Fibroblast of skin of back (primary cell): Measurements from ENCODE around the gene TNFRSF21.

ENCODE experiments used
- DNase-seq: peaks from one replicate; pipeline ENCODE4 v3.0.0-alpha.2; 2013

The TNFRSF21 gene

DNA sequence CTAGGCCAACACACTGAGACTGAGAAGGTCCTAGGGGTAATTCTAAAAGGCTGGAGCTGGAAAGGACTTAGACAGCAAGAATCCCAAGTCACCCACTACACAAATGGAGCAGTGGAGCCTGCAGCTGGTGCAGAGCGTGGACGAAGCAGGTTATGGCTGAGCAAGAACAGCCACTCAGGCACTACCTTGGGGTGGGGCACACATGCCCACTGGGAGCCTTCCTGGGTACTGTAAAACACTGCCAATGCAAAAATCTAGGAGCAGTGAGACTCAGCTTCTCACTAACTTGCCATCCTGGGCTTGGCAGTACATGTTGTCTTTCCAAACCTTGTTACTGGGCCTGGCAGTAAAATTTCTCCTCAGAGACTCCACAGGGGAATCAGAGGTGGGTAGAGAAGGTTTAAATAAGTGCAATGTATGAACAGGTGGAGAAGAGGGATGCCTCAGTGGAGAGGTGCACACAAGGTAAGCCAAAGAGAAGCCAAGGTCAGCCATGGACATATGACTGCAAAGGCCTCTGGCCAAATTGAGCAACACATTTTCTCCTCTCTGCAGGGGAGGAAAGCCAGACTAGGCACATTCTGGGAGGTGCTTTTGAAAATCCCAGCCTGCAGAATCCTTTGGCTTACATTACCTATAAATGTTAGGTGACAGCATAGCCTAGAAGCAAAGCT lies 105.6 kb downstream of the TNFRSF21 start:
- DNase-seq, result no peak

DNA sequence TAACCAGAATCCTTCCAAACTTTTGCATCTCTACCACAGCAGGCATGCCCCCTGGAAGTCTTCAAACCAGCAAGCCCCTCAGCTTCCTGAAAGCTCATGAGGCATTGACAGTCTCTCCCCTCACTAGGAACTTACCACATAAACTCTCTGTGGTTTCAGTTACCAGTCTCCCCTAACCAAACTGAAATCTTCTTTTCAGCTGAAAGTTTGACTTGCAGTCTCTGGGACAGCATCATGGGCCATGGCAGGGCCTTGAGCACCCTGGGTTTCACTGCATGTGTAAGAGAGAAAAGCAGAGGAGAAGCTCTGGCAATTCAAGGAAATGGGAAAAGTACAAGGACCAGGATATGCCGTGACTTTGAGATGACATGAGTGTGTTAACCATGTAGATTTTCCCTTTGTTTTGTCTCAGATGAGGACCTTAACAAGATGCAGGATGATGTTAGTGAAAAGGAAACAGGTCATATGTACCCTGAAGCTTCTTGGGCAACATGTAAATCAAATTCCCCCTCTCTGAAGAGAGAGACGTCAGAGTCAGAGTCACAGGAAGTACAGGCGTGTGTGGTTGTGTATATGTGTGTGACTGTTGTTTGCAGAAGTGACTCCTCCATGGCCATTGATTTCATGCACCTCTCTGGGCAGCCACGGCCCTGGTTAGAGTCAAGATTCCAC lies 106.3 kb downstream of the TNFRSF21 start:
- no peak for DNase-seq

DNA sequence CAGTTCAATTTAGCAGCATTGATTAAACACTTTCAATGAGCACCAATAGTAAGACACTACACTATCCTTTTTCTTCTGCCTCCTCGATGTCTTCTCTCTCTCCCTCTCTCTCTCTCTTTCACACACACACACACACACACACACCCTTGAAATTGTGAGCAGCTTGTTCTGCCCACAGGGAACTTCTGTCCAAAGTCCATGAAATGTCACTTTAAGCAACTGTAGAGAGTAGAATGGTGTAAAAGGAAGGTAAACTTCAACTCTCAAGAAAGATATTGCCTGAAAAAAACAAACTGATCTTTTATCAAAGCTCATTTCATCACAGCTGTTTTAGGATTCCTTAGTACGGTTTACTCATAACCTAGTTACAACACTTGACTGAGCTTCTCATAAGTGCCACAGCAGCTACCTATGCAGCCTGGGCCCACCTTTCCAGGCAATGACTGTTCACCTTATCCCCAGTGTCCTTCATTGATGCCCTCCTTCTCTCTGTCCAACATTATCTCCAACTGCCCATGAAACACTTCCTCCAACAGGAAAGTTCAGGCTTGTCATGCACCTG lies 107.0 kb downstream of the TNFRSF21 start:
- no peak for DNase-seq

DNA sequence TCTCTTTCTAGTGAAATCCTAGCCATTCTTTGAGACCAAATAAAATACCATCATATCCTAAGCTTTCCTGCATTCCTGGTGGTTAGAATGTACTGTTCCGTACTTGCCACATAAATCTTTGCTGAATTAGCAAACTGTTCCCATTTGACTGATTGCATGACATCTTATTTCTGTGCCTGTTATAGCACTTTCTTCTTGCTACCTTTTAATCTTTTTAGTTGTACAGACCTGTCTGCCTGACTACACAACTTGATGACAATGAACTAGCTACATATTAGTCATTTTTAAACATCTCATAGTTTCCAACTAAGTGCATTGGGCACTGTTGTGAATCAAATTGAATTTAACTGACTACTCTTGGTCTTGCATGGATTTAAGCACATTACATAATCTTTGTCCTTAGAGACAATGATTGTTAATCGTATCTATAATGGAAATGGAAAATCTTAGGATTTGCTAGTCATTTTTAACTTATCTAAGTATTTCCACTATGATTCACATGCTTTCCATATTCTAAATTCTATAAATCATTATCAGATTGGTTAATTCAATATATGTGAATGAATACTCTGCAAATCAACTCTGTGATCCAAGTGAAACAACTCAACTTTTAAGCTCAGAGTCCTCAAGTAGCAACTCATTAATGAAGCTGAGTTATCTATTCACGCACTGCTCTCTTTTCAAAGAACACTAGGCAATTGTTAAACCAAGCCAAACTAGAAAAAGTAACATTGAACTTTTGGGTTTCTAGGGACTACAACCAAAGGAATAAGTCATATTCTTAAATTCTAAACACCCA lies 109.0 kb downstream of the TNFRSF21 start:
- no peak for DNase-seq

DNA sequence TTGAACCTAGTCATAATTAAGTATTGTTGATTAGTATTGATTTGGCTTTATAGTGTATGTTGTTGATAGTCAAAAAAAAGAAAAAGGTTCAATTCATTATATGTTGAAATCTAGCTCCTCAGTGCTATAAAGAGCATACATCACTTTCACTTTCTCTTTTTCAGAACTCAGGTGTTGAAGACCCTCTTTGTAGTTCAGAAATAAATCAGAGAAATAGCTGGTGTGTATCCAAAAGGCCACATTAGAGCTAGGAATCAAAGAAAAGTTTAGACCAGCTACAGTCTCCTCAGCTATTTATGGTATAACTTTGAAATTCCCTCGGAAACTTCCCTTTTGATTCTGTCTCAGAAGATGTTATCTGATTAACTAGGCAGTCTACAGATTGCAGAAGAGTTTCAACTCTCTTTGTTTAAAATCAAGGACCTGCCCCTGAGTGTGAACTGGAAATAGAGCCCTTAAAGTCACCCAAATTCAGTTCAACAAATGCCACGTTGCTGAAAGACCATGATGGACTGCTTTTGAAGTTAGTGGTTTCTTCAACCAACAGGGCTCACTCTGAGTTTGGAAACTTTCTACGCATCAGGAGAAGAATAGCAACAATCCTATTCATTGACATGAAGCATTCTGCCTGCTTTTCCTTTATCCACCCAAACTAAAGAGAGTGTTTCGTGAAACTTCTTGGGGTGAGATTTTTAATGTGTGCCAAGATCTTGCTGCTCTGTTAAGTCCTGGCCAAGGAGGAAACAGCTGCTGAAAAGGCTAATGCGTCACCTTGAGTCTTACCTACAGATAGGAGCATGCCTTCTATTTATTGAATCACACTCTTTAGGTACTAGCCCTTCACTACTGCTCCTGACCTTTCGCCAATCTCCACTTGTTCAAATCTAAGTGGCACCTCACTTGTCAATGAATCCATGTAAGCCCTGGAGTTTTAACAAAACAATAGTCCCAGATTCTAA lies 111.7 kb downstream of the TNFRSF21 start:
- DNase-seq, result no peak

DNA sequence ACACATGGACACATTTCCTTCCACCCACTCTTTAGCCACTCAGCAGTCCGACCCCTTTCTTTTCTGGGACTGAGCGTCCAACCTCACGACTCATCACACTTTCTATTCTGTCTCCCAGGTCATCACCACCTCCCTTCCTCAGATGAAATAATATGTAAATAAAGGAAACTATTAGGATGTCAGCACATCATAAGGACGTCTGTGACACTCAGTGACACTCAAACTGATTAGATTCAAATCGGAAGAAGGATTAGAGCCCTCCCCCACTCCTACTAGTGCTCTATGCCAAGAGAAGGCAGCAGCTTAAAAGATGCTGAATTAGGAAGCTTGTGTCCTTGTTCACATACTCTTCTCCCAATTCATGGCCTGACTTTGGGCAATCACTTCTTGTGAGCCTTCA lies 113.6 kb downstream of the TNFRSF21 start:
- DNase-seq, result no peak

DNA sequence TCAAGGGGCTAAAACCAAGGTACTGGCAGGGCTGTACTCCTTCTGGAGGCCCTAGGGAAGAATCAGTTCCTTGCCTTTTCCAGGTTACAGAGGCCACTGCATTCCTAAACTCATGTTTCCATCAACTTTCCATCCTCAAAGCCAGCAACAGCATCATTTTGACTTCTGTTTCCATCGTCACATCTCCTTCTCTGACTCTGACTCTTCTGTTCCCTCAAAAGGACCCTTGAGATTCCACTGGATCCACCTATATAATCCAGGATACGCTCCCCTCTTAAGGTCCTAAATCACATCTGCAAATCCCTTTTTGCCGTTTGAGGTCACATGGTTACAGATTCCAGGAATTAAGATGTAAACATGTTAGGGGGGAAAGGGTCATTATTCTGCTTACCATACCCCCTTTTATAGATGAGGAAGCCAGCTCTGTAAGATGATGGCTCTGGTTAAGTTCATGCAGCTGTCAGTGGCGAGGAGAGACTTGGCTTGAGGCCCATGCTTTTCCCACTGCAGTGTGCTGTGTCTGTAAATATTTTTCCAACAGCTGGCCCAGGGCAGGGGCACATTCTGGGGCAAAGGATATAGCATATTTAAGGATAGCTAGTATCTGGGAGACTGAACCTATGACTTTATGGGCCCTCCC lies 114.6 kb downstream of the TNFRSF21 start:
- no peak for DNase-seq

DNA sequence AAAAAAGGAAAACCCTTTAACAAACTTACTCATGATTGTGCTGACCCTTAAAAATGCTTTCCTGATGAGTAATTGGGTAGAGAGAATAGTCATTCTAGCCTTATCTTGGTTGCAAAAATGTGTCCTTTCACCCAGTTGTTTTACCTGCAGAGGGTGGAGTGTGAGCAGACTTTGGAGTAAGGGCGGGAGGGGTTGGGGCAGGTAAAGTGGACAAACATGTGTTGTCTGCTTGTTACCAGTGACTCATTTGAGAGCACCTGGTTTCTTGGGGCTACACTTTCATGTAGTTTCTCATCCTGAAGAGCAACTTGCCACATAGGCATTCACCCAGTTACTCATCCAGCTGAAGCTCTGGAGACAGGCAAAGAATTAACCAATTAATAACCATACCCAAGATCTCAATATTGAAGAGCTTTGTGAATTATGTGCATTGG lies 121.1 kb downstream of the TNFRSF21 start:
- DNase-seq, result peak; percentile 55

DNA sequence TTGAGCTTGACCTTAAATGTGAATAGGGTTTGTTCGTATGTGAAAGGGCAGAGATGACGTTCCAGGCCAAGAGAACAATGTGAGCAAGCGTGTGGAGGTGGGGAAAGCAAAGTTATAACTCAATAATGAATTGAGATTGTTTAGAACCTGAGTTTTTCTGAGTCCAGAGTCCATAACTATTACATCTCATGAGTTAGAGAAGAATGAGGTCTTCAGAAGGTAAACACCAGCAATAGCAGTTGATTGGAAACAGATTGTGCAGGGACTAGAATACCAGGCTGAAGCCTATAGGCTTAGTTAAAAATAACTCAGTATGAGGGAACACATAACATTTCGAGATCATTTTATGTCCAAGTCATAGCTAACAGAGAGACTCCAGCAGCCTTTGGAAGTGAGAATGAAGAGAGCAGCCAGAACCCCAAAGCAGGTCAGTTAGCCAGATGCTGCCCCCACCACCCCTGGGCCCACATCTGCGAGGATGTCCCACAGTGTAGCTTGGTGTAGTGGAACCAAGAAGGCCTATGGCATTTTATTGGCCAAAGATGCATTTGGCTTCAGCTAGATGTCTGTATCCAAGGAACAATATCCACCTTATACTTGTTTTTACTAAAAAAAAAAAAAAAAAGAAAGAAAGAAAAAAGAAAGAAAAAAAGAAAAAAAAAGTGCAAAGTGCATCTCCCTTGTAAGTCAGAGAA lies 121.7 kb downstream of the TNFRSF21 start:
- peak; percentile 22 for DNase-seq

DNA sequence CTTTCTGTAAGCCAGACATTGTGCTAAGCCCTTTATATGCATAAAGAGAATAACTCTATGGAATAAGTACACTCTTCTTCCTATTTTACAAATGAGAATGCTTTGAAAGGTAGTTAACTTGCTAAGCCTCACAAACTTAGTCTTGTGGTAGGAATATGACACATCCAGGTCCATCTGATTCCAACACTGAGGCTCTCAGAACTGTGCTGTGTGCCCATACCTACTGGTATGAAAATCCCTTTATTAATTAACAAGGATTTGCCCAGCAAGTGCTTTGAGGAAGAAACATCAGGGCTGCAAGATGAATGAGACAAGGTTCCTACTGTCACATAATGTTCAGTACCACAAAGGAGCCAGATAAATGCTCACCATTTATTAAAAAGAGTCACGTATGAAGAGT lies 122.6 kb downstream of the TNFRSF21 start:
- no peak for DNase-seq

DNA sequence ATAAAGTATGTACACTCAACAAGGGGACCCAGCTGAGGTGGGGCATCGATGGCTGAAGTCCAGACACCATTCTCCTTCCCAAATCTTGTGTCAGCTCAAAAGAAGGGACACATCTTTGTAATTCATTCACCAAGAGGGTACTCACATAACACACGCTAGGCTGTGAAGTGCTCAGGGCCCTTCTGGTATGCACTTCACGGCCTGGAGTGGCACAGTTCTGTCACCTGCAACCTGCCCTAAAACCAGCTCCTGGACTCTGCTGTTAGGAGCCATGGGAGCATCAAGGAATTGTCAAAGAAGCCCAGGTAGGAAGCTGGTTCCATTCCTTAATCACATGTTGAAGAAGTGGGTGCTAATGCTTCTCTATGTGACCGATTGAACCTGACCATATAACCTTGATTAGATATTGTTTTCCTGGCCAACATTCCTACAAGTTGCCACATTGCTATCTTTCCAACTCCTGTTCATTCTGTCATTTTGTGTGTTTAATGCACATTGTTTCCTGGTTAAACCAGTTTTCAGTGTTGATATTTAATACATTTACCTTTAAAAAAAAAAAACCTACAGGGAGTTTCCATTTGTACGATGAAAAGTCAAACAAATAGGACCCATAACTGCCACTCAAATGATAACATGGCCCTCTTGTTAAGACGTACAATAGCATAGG lies 127.3 kb downstream of the TNFRSF21 start:
- DNase-seq, result no peak

DNA sequence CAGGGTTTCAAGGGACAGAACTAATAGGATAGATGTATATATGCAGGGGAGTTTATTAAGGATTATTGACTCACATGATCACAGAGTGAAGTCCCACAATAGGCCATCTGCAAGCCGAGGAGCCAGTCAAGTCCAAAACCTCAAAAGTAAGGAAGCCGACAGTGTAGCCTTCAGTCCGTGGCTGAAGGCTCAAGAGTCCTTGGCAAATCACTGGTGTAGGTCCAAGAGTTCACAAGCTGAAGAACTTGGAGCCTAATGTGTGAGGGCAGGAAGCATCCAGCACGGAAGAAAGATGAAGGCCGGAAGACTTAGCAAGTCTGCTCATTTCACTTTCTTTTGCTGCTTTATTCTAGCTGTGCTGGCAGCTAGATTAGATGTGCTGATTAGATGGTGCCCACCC lies 128.0 kb downstream of the TNFRSF21 start:
- no peak for DNase-seq
